OCI-M2 (cell line): ENCODE results near the gene GADD45GIP1.
"Not testable (repeated sequence)": the region's sequence is repeated elsewhere in the genome, so short reads cannot be mapped to it uniquely, and the experiment has no call there.

Source experiments
- DNase-seq: peaks from one replicate; lab custom pipeline; 2025; ENCODE audit not compliant: unreplicated experiment; lab: John Stamatoyannopoulos, UW

Gene GADD45GIP1

GRCh38 chr19:12944104-12944674 lies 12.8 kb downstream of the GADD45GIP1 start:
- no peak for DNase-seq

GRCh38 chr19:12943437-12944044 lies 13.5 kb downstream of the GADD45GIP1 start:
- no peak for DNase-seq

GRCh38 chr19:12940897-12941296 lies 16.1 kb downstream of the GADD45GIP1 start:
- no peak for DNase-seq

- no peak for DNase-seq
Observed at GRCh38 chr19:12939975-12940423, 17.0 kb downstream of the GADD45GIP1 start.

GRCh38 chr19:12938779-12939601 lies 18.0 kb downstream of the GADD45GIP1 start:
- DNase-seq: no peak

GRCh38 chr19:12937927-12938778 lies 18.9 kb downstream of the GADD45GIP1 start, which contains the start of gene CALR:
CALR (plus strand) TSS chr19:12938609; CDS start chr19:12938680, 71 bp downstream.
- peak; percentile 72 for DNase-seq

- no peak for DNase-seq
Observed at GRCh38 chr19:12937093-12937926, 19.7 kb downstream of the GADD45GIP1 start.

GRCh38 chr19:12936582-12936981 lies 20.4 kb downstream of the GADD45GIP1 start:
- no peak for DNase-seq

GRCh38 chr19:12935071-12935470 lies 22.0 kb downstream of the GADD45GIP1 start:
- no peak for DNase-seq

GRCh38 chr19:12933287-12934072 lies 23.5 kb downstream of the GADD45GIP1 start, which contains the start of gene FARSA:
FARSA (minus strand) TSS chr19:12933711; CDS start chr19:12933696, 15 bp downstream.
- DNase-seq: peak; percentile 70

GRCh38 chr19:12932392-12933286 lies 24.4 kb downstream of the GADD45GIP1 start:
- no peak for DNase-seq

GRCh38 chr19:12930002-12930645 lies 26.9 kb downstream of the GADD45GIP1 start:
- no peak for DNase-seq

GRCh38 chr19:12924621-12925310 lies 32.3 kb downstream of the GADD45GIP1 start:
- DNase-seq: no peak

- no peak for DNase-seq
Observed at GRCh38 chr19:12922959-12923358, 34.1 kb downstream of the GADD45GIP1 start.

- no peak for DNase-seq
Observed at GRCh38 chr19:12921047-12921446, 36.0 kb downstream of the GADD45GIP1 start.

GRCh38 chr19:12918253-12918652 lies 38.8 kb downstream of the GADD45GIP1 start:
- no peak for DNase-seq

- DNase-seq: not testable (repeated sequence)
Observed at GRCh38 chr19:12915860-12916259, 41.2 kb downstream of the GADD45GIP1 start.
